Measurements from ENCODE around the gene PPIP5K2. TPM values are rescaled to one million over a fixed set of nuclear protein-coding genes. Genes with fewer than 3 reads are reported as not detected.

Gene PPIP5K2
- polyA plus RNA-seq, 1 donor from 2014 or later, result 153 TPM

- TF ChIP-seq MXI1 (conservative IDR thresholded peaks at IDR 0.05; ENCODE audit: poor library complexity, severe bottlenecking), result no peak
- TF ChIP-seq CTCF (IDR thresholded peaks at IDR 0.05; ENCODE audit: poor library complexity, severe bottlenecking), result no peak
- TF ChIP-seq TAF1 (IDR thresholded peaks at IDR 0.05; ENCODE audit: low read depth), result no peak
- no peak overlapping the region for H3K27ac ChIP-seq (ENCODE audit: low read length)
- no peaks in the 10 kb centered on the region for H3K27me3 ChIP-seq (ENCODE audit: insufficient read depth, low read depth, low read length)
- no peak overlapping the region for H2AFZ ChIP-seq (ENCODE audit: low read depth, low read length)
- H4K20me1 ChIP-seq (ENCODE audit: insufficient read depth), result no peaks in the 10 kb centered on the region
- no peak overlapping the region for H3K4me3 ChIP-seq (ENCODE audit: low read length)
- H3K4me2 ChIP-seq (ENCODE audit: low read length), result no peak overlapping the region
- no peaks in the 10 kb centered on the region for H3K79me2 ChIP-seq (replicated peaks; ENCODE audit: insufficient read depth, low read length)
- no peaks in the 10 kb centered on the region for H3K9me3 ChIP-seq (ENCODE audit: low read length)
- H3K9ac ChIP-seq (ENCODE audit: low read length), result no peak overlapping the region
- H3K36me3 ChIP-seq (ENCODE audit: insufficient read depth, low read length), result no peaks in the 10 kb centered on the region
- no peaks in the 10 kb centered on the region for H3K9me2 ChIP-seq (ENCODE audit: insufficient read depth, low read length)
- H3F3A ChIP-seq (ENCODE audit: insufficient read depth, low read length, poor library complexity, severe bottlenecking), result no peaks in the 10 kb centered on the region
Observed at GRCh38 chr5:103108086-103108485, 12.0 kb upstream of the PPIP5K2 start.

- H3K9ac ChIP-seq (ENCODE audit: low read length), result no peak overlapping the region
- H2AFZ ChIP-seq (ENCODE audit: low read depth, low read length), result no peak overlapping the region
- no peaks in the 10 kb centered on the region for H3K9me3 ChIP-seq (ENCODE audit: low read length)
- no peak overlapping the region for H3K4me3 ChIP-seq (ENCODE audit: low read length)
- H3K9me2 ChIP-seq (ENCODE audit: insufficient read depth, low read length), result no peaks in the 10 kb centered on the region
- H3K79me2 ChIP-seq (replicated peaks; ENCODE audit: insufficient read depth, low read length), result no peaks in the 10 kb centered on the region
- H3K4me2 ChIP-seq (ENCODE audit: low read length), result no peak overlapping the region
- TF ChIP-seq SMC3 (conservative IDR thresholded peaks at IDR 0.05; ENCODE audit: poor library complexity) (no peak), CTCF (IDR thresholded peaks at IDR 0.05; ENCODE audit: poor library complexity, severe bottlenecking) (no peak), RAD21 (conservative IDR thresholded peaks at IDR 0.05) (no peak), TAF1 (IDR thresholded peaks at IDR 0.05; ENCODE audit: low read depth) (no peak), MXI1 (conservative IDR thresholded peaks at IDR 0.05; ENCODE audit: poor library complexity, severe bottlenecking) (no peak), EP300 (conservative IDR thresholded peaks at IDR 0.05; ENCODE audit: poor library complexity, severe bottlenecking) (no peak), EZH2 (IDR thresholded peaks at IDR 0.05; ENCODE audit: borderline replicate concordance, insufficient read depth, low read length, poor library complexity, severe bottlenecking) (no peak)
- H3K27me3 ChIP-seq (ENCODE audit: insufficient read depth, low read depth, low read length), result no peaks in the 10 kb centered on the region
- H3K27ac ChIP-seq (ENCODE audit: low read length), result no peak overlapping the region
- H4K20me1 ChIP-seq (ENCODE audit: insufficient read depth), result no peaks in the 10 kb centered on the region
- H3F3A ChIP-seq (ENCODE audit: insufficient read depth, low read length, poor library complexity, severe bottlenecking), result no peaks in the 10 kb centered on the region
- H3K36me3 ChIP-seq (ENCODE audit: insufficient read depth, low read length), result no peaks in the 10 kb centered on the region
Observed at GRCh38 chr5:103109277-103109676, 10.8 kb upstream of the PPIP5K2 start.

- Histone ChIP-seq H3K4me2 (ENCODE audit: low read length) (no peak overlapping the region), H3K9ac (ENCODE audit: low read length) (no peak overlapping the region), H3K79me2 (replicated peaks; ENCODE audit: insufficient read depth, low read length) (no peaks in the 10 kb centered on the region), H3F3A (ENCODE audit: insufficient read depth, low read length, poor library complexity, severe bottlenecking) (no peaks in the 10 kb centered on the region), H4K20me1 (ENCODE audit: insufficient read depth) (no peaks in the 10 kb centered on the region), H3K9me2 (ENCODE audit: insufficient read depth, low read length) (no peaks in the 10 kb centered on the region), H3K4me3 (ENCODE audit: low read length) (no peak overlapping the region), H3K9me3 (ENCODE audit: low read length) (no peaks in the 10 kb centered on the region), H3K27me3 (ENCODE audit: insufficient read depth, low read depth, low read length) (no peaks in the 10 kb centered on the region), H2AFZ (ENCODE audit: low read depth, low read length) (no peak overlapping the region), H3K36me3 (ENCODE audit: insufficient read depth, low read length) (no peaks in the 10 kb centered on the region), H3K27ac (ENCODE audit: low read length) (no peak overlapping the region)
- TF ChIP-seq EP300 (conservative IDR thresholded peaks at IDR 0.05; ENCODE audit: poor library complexity, severe bottlenecking) (no peak), SMC3 (conservative IDR thresholded peaks at IDR 0.05; ENCODE audit: poor library complexity) (no peak), EZH2 (IDR thresholded peaks at IDR 0.05; ENCODE audit: borderline replicate concordance, insufficient read depth, low read length, poor library complexity, severe bottlenecking) (no peak)
Observed at GRCh38 chr5:103110403-103110802, 9.7 kb upstream of the PPIP5K2 start.
